Transverse colon (tissue), 4 donors: ENCODE measurements around the gene OLFML1. TPM values are rescaled to one million over a fixed set of nuclear protein-coding genes. Genes with fewer than 3 reads are reported as not detected.

ENCODE experiments used
- DNase-seq: peaks from one replicate; pipeline ENCODE4 v3.0.0-alpha.2; 2019
- H3K27ac ChIP-seq, 4 donors: fragments of 200-600 bp; sonication (generic); 2 replicates each; pipeline ENCODE4 v1.5.1; 2016 to 2018; ENCODE audit warnings: inconsistent platforms in 4 of 4
- H3K27me3 ChIP-seq: fragments of 200-600 bp; sonication (generic); 2 replicates; pipeline ENCODE4 v1.5.1; 2017; ENCODE audit warnings: inconsistent platforms
- H3K36me3 ChIP-seq, 4 donors: fragments of 200-600 bp; sonication (generic); 2 replicates each; pipeline ENCODE4 v1.5.1; 2017 to 2019; ENCODE audit warnings: inconsistent platforms in 4 of 4
- H3K4me1 ChIP-seq, 4 donors: fragments of 200-600 bp; sonication (generic); 2 replicates each; pipeline ENCODE4 v1.5.1; 2017 to 2020; ENCODE audit warnings: inconsistent platforms in 4 of 4
- H3K4me3 ChIP-seq, 4 donors: fragments of 200-600 bp; sonication (generic); 1 replicate in 1 of 4; 2 replicates in 3 of 4; pipeline versions ENCODE4 v1.5.1 to v1.6.1; 2017 to 2019; ENCODE audit warnings: inconsistent platforms in 4 of 4
- H3K9me3 ChIP-seq, 2 donors: fragments of 200-600 bp; sonication (generic); 2 replicates each; pipeline ENCODE4 v1.5.1; 2017 to 2019; ENCODE audit warnings: inconsistent platforms in 2 of 2
- EP300 ChIP-seq: sonication (generic); formaldehyde crosslinking; IDR thresholded peaks from one replicate; pipeline ENCODE4 v1.6.1; 2017; ENCODE audit warnings: antibody characterized with exemption, low read depth
- POLR2A ChIP-seq: fragments of 450-650 bp; IDR thresholded peaks from one replicate; pipeline ENCODE4 v1.6.1; 2016; ENCODE audit warnings: antibody characterized with exemption, mild to moderate bottlenecking, moderate library complexity
- POLR2AphosphoS5 ChIP-seq, 3 donors: sonication (generic); formaldehyde crosslinking; IDR thresholded peaks; one replicate each; pipeline ENCODE4 v1.6.1; 2016; ENCODE audit warnings: antibody characterized with exemption in 3 of 3
- WGBS, 2 donors: methylation state at CpG; one replicate each; pipeline ENCODE4 v1.1.5; 2018; ENCODE audit warnings: low coverage in 1 of 2; 5-methylcytosine and 5-hydroxymethylcytosine counted together
- in situ Hi-C, 4 donors: fragments of 200-750 bp; cut with MboI; loops; one replicate each; pipeline versions ENCODE4 v1.15.0 to v1.15.1; 2017; ENCODE audit warnings: low sequenced_read_pairs in 3 of 4, low pct_ligation_motif_present in 1 of 4, low pct_unique_long_range_greater_than_20kb in 1 of 4
- intact Hi-C: fragments of 100-400 bp; cut with DNase I; formaldehyde crosslinking; loops from one replicate; pipeline ENCODE4 v1.15.1; 2023; ENCODE audit warnings: low total_unique reads
- total RNA-seq, 4 donors: library from RNA; depleted of rRNA; stranded (reverse); fragments of >200 nt; gene quantifications; one replicate each; pipeline ENCODE4 v1.1.0, GENCODE V29; 2016
- TF ChIP-seq, protein P1 (sequence below), 5 experiments: fragments of 200-600 bp in 3 of 5; fragments of 450-650 bp in 2 of 5; sonication (generic) in 3 of 5; IDR thresholded peaks; 1 replicate in 2 of 5; 2 replicates in 3 of 5; pipeline ENCODE4 v1.5.1; 2016 to 2017; ENCODE audit warnings: antibody characterized with exemption in 5 of 5, inconsistent platforms in 3 of 5, mild to moderate bottlenecking in 2 of 5, moderate library complexity in 1 of 5

Gene OLFML1
- total RNA-seq, 4 donors from 2014 or later = 0.20 to 4.8 (median 2.6) TPM; not detected in 1

DNA sequence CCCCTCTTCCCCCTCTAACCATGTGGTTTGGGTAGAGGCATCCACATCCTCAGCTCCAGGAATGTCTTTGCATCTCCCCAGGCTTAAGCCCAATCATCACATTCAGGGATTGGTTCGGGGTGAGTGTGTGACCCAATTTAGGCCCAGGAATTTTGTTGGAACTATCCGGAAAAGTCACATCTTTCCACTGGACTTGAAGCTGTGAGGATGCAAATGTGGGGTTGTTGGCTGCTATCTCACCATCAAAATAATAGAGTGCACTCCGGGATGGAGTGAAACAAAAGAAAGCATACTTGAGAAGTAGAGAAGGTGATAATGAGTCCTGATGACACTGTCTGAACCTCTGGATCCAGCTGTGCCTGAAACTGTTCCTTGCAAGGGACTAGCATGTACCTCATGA lies 33.8 kb upstream of the OLFML1 start:
- TF ChIP-seq POLR2A (no peak), POLR2AphosphoS5 (IDR thresholded peaks at IDR 0.05) (no peak), EP300 (no peak)
- TF ChIP-seq, protein P1, sequence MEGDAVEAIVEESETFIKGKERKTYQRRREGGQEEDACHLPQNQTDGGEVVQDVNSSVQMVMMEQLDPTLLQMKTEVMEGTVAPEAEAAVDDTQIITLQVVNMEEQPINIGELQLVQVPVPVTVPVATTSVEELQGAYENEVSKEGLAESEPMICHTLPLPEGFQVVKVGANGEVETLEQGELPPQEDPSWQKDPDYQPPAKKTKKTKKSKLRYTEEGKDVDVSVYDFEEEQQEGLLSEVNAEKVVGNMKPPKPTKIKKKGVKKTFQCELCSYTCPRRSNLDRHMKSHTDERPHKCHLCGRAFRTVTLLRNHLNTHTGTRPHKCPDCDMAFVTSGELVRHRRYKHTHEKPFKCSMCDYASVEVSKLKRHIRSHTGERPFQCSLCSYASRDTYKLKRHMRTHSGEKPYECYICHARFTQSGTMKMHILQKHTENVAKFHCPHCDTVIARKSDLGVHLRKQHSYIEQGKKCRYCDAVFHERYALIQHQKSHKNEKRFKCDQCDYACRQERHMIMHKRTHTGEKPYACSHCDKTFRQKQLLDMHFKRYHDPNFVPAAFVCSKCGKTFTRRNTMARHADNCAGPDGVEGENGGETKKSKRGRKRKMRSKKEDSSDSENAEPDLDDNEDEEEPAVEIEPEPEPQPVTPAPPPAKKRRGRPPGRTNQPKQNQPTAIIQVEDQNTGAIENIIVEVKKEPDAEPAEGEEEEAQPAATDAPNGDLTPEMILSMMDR (IDR thresholded peaks at IDR 0.05) = no peak

DNA sequence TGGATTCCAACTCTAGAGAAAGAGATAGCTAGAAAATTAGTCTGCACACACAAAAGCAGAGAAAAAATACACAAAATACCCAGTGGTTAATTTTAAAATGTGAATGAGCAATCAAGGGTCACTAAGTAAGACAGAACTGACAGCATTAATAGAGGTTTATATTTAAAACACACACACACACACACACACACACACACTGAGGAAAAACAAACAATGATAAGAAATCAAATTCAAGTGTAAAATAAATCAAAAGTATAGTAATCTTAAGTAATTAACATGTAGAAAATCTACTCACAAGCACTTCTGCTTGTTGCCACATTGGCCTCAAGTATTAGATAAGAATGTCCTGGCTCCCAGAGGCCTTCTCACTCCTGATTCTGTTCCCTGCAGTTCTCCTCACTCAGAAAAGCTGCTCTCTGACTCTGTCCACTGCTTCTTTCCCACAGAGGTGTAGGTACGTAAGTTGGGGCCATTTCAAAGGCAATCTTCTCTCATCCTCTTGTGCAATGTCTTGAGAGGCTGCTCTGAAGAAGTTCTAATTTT lies 33.3 kb upstream of the OLFML1 start:
- no peak overlapping the region for H3K4me3 ChIP-seq
- H3K9me3 ChIP-seq = no peaks in the 10 kb centered on the region
- TF ChIP-seq POLR2A (no peak), POLR2AphosphoS5 (IDR thresholded peaks at IDR 0.05) (no peak), EP300 (no peak)
- TF ChIP-seq, protein P1 (IDR thresholded peaks at IDR 0.05) = no peak
- 81 to 100% methylated on average over 1 of the region's 1 CpG for WGBS, 2 donors
- no peaks in the 10 kb centered on the region for H3K36me3 ChIP-seq
- intact Hi-C loops = no loop called here
- H3K4me1 ChIP-seq = no peaks in the 10 kb centered on the region
- no peak for DNase-seq
- H3K27me3 ChIP-seq = no peaks in the 10 kb centered on the region
- H3K27ac ChIP-seq = no peak overlapping the region
- in situ Hi-C loops = no loop called here

More for the DNA sequence above, 33.8 kb upstream of the OLFML1 start:
- H3K4me3 ChIP-seq = no peak overlapping the region
- in situ Hi-C loops (no loop called here), intact Hi-C loops (no loop called here)
- WGBS, 2 donors = 91% methylated on average over 3 of the region's 3 CpGs; no CpG with 5 or more reads in 1 of the 2 donors
- H3K36me3 ChIP-seq = no peaks in the 10 kb centered on the region
- no peaks in the 10 kb centered on the region for H3K9me3 ChIP-seq
- no peak for DNase-seq
- no peak overlapping the region for H3K27ac ChIP-seq
- no peaks in the 10 kb centered on the region for H3K27me3 ChIP-seq
- no peaks in the 10 kb centered on the region for H3K4me1 ChIP-seq

DNA sequence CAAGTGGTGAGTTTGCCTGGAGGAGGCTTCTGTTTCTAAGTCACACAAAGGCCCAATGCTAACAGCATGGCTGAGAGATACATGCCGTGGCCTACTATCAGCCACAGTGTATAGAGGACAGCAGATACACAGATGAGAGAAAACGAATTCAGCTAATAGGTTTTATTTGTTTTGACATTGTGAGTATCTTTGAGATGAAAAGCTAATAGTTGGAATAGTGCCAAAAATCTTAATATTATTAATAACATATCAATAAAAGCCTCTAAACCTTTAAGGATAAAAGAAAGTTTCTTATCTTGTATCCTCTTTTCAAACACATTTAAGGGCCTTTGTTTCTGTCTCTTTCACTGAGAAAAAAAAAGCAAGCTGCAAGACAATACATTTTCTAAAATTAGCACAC lies 30.5 kb upstream of the OLFML1 start:
- in situ Hi-C loops (no loop called here), intact Hi-C loops (no loop called here)
- no peaks in the 10 kb centered on the region for H3K36me3 ChIP-seq
- no peaks in the 10 kb centered on the region for H3K9me3 ChIP-seq
- WGBS, 2 donors = 60 to 69% methylated on average over 1 to 2 of the region's 2 CpGs
- no peaks in the 10 kb centered on the region for H3K4me1 ChIP-seq
- H3K27ac ChIP-seq = no peak overlapping the region
- no peak overlapping the region for H3K4me3 ChIP-seq
- H3K27me3 ChIP-seq = no peaks in the 10 kb centered on the region
- DNase-seq = no peak
- no peak for TF ChIP-seq EP300
- no peak for TF ChIP-seq POLR2A
- TF ChIP-seq POLR2AphosphoS5 (IDR thresholded peaks at IDR 0.05) = no peak
- TF ChIP-seq, protein P1 (IDR thresholded peaks at IDR 0.05) = no peak

DNA sequence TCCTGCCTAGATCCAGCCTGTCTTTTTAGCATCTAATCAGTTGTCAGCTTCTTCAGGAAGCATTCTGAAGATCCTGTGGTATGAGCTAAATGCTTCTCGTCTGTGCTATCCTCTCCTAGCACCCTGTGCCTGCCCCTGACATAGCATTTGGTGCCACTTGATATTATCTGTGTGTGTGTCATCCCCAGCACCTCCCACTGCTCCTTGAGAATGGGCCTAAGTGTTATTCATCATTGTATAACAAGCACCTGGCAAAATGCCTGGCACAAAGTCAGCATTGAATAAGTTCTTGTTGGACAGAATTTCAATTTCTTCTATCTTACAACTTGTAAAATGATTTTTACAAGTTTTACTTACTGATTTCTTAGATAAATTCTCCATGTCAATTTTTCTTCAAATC lies 28.1 kb upstream of the OLFML1 start:
- DNase-seq = no peak
- intact Hi-C loops (no loop called here), in situ Hi-C loops (no loop called here)
- Histone ChIP-seq H3K27me3 (no peaks in the 10 kb centered on the region), H3K4me3 (no peak overlapping the region), H3K27ac (no peak overlapping the region), H3K9me3 (no peaks in the 10 kb centered on the region), H3K36me3 (no peaks in the 10 kb centered on the region), H3K4me1 (no peaks in the 10 kb centered on the region)
- TF ChIP-seq POLR2A (no peak), EP300 (no peak), POLR2AphosphoS5 (IDR thresholded peaks at IDR 0.05) (no peak)
- TF ChIP-seq, protein P1 (IDR thresholded peaks at IDR 0.05) = no peak
- WGBS, 2 donors = 75 to 83% methylated on average over 1 of the region's 1 CpG
